HG03442 (cell line): ENCODE measurements around the gene PDXDC1.
A peak's percentile ranks its signal among the peaks of the same experiment; 100 is the strongest.
"Not testable (repeated sequence)": the region's sequence is repeated elsewhere in the genome, so short reads cannot be mapped to it uniquely, and the experiment has no call there.

Experiments used
- ATAC-seq: cut with Tn5 transposase; IDR thresholded peaks from one replicate; pipeline ENCODE4 v1.9.1; 2021; ENCODE audit warnings: mild to moderate bottlenecking, moderate library complexity; ENCODE audit not compliant: unreplicated experiment

The PDXDC1 gene

DNA sequence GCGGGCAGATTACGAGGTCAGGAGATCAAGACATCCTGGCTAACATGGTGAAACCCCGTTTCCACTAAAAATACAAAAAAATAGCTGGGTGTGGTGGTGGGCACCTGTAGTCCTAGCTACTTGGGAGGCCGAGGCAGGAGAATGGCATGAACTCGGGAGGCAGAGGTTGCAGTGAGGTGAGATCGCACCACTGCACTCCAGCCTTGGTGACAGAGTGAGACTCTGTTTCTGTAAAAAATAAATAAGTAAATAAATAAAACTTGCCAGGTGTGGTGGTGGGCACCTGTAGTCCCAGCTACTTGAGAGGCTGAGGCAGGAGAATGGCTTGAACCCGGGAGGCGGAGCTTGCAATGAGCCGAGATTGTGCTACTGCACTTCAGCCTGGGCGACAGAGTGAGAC lies 38.1 kb downstream of the PDXDC1 start:
- not testable (repeated sequence) for ATAC-seq

DNA sequence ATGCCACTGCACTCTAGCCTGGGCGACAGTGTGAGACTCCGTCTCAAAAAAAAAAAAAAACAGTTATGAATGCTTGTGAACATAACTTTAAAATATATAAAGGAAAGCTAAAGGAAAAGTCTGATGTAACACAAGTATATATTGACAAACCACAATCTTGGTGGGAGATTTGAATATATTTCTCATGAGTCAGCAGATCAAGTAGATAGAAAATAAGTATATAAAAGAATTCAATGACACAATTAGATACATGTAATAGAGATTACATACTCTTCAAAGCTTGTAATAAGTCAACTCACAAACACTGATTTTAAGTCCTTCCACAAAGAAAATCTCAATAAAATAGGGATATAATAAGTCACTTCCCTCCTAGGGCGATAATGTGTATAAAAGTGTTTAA lies 40.8 kb downstream of the PDXDC1 start:
- ATAC-seq: not testable (repeated sequence)

DNA sequence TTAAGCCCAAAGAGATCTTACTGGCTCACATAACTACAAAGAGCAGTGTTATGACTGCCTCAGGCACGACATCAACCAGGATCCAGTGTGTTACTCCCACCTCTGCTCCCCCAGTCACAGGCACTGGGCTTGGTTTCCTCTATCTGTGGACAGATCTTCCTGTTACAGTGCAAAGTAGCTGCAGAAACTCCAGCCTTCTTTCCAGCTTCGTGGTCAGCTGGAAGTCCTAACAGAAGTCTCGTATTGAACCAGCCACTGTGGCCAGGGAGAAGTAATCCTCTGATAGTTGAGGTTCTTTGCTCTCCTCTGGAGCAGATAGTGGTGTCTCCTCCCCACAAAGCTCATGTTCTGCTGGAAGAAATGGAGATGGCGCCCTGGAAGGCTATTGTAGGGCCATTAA lies 41.5 kb downstream of the PDXDC1 start:
- not testable (repeated sequence) for ATAC-seq

GRCh38 chr16:15016951-15017580 lies 42.2 kb downstream of the PDXDC1 start:
- not testable (repeated sequence) for ATAC-seq

- not testable (repeated sequence) for ATAC-seq
Observed at GRCh38 chr16:15021429-15021828, 46.6 kb downstream of the PDXDC1 start.

- ATAC-seq: peak; percentile 59
Observed at GRCh38 chr16:15022194-15022593, 47.4 kb downstream of the PDXDC1 start.

DNA sequence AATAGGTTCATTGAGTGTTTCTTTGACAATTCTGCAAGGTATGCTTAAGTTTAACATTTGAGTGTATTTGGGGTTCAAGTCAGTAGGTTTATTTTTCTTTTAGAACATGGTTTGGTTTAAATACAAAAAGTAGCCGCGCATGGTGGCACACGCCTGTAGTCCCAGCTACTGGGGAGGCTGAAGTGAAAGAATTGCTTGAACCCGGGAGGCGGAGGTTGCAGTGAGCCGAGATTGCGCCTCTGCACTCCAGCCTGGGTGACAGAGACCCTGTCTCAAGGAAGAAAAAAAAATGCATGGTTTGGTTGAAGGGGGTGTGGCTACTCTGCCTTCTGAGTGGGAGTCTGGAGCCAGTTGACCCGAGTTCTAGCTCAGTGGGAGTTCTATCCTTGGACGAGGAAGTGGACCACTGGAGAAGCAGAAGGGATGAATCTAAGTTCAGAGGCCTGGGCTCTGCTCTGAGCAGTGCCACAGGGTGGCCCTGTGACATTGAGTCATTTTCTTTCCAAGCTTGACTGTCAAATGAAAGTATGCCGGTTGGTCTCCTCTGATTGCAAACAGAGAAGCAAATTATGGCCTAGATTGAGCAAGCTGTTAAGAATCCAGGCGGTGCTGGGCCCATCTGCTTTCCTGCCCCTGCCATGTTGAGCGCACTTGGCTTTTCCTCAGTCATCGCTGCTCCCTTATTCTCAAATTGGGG lies 48.7 kb downstream of the PDXDC1 start:
- not testable (repeated sequence) for ATAC-seq

- ATAC-seq: not testable (repeated sequence)
Observed at GRCh38 chr16:15024858-15025199, 50.0 kb downstream of the PDXDC1 start.

- ATAC-seq: not testable (repeated sequence)
Observed at GRCh38 chr16:15025234-15025951, 50.6 kb downstream of the PDXDC1 start.

GRCh38 chr16:15027051-15027450 lies 52.2 kb downstream of the PDXDC1 start:
- not testable (repeated sequence) for ATAC-seq

GRCh38 chr16:15027503-15028344 lies 52.9 kb downstream of the PDXDC1 start:
- not testable (repeated sequence) for ATAC-seq

DNA sequence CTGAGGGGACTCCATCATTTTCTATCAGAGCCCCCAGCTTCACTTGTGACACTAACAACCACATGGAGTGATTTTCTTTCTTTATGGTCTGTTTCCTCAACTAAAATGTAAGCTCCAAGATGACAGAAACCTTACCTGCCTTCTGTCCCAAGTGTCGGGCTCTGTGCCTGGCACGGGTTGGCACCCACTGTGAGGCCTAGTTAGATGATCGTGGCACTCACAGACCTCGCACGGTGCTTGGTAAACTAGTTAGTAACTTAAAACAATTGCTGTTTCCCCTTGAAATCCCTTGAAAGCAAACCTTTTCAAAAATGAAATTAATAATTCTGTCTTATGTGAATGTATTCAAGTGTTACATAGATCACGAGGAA lies 53.5 kb downstream of the PDXDC1 start:
- not testable (repeated sequence) for ATAC-seq

GRCh38 chr16:15028801-15029698 lies 54.2 kb downstream of the PDXDC1 start:
- not testable (repeated sequence) for ATAC-seq

DNA sequence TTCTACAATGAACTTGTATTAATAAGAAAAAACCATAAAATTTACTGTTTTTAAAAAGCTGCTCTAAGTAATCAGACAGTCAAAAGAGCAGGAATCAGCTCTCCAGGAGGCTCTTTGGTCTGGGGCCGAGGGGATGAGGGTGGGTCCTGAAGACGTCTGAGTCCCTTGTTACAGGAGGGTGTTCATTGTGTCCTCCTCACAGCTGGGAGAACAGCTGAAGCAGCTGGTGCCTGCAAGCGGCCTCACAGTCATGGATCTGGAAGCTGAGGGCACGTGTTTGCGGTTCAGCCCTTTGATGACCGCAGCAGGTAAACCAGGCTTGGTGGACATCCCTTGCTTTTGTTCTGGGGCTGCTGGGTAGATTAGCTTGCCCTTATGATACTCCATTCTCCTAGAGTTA lies 54.9 kb downstream of the PDXDC1 start:
- ATAC-seq: not testable (repeated sequence)

DNA sequence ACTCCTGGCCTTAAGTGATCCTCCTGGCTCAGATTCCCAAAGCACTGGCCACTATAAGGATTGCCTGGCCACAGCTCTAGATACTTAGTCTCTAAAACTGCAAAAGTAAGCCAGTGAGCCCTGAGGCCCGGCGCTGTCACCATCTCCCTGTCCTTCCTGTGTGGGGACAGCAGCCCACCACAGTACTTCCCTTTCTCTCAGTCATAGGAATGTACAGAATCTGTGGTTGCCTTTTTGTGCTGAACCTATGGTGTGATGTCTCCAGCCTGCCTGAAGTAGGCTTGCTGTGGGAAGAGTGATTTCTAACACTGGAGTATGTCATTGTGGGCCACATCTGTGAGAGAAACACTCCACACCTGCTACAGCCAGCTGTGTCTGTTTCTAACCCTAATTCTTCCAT lies 56.4 kb downstream of the PDXDC1 start:
- ATAC-seq: no peak

DNA sequence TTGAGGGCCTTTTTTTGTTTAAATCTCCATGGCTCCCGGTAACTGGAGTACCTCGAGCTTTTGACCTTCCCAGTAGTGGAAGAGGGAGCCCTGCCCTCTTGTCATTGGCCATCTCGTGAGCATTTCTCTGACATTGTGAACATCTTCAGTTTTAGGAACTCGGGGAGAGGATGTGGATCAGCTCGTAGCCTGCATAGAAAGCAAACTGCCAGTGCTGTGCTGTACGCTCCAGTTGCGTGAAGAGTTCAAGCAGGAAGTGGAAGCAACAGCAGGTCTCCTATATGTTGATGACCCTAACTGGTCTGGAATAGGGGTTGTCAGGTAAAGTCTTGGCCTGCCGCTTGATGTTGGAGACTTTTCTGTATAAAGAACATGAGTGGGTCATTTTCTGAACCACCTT lies 56.8 kb downstream of the PDXDC1 start:
- ATAC-seq: no peak

- no peak for ATAC-seq
Observed at GRCh38 chr16:15032547-15033308, 57.9 kb downstream of the PDXDC1 start.

- ATAC-seq: no peak
Observed at GRCh38 chr16:15033309-15033707, 58.5 kb downstream of the PDXDC1 start.
